NCI-H2107 treated with DMSO at 0.1 percent for 48 hours (cell line): ENCODE measurements around the gene CHMP2A.
"Not testable (repeated sequence)": the region's sequence is repeated elsewhere in the genome, so short reads cannot be mapped to it uniquely, and the experiment has no call there.

Experiments
- DNase-seq: peaks from one replicate; lab custom pipeline; 2025; ENCODE audit not compliant: unreplicated experiment; lab: John Stamatoyannopoulos, UW

Gene CHMP2A

GRCh38 chr19:58513694-58514563 is 41.0 kb downstream of the CHMP2A start:
- DNase-seq: peak; percentile 12

GRCh38 chr19:58513213-58513693 is 41.7 kb downstream of the CHMP2A start:
- no peak for DNase-seq

GRCh38 chr19:58511353-58512208 is 43.3 kb downstream of the CHMP2A start, which contains the start of gene SLC27A5:
TSS of gene SLC27A5 (minus strand) at chr19:58511992. CDS start at chr19:58511955, 37 bp downstream.
- DNase-seq: no peak

- DNase-seq: no peak
Observed at GRCh38 chr19:58510084-58510862, 44.6 kb downstream of the CHMP2A start.

GRCh38 chr19:58509731-58510083 is 45.2 kb downstream of the CHMP2A start:
- no peak for DNase-seq

GRCh38 chr19:58507602-58508223 is 47.2 kb downstream of the CHMP2A start:
- DNase-seq: not testable (repeated sequence)
